GM12892 (cell line): ENCODE data around the gene RABEP2.

Experiments used
- POLR2A ChIP-seq: IDR thresholded peaks from 2 replicates; pipeline ENCODE4 v1.6.1; 2011; ENCODE audit warnings: low read depth, low read length, control low read depth
- POLR2AphosphoS5 ChIP-seq: IDR thresholded peaks from 2 replicates; pipeline ENCODE4 v1.6.1; 2011; ENCODE audit warnings: low read depth, low read length, control low read depth
- TAF1 ChIP-seq: IDR thresholded peaks from 2 replicates; pipeline ENCODE4 v1.6.1; 2011; ENCODE audit warnings: low read depth, mild to moderate bottlenecking, control low read depth, low read length, borderline replicate concordance

GRCh38 chr16:28898942-28899341, 26.1 kb downstream of the RABEP2 start:
- TF ChIP-seq POLR2A (no peak), POLR2AphosphoS5 (no peak), TAF1 (no peak)
